ENCODE data around the gene GP1BB.
"Not testable (repeated sequence)": the region's sequence is repeated elsewhere in the genome, so short reads cannot be mapped to it uniquely, and the experiment has no call there.

The GP1BB gene

GRCh38 chr22:19723983-19724827 is 866 bp downstream of the GP1BB start:
- peak; percentile 37 for DNase-seq (ENCODE audit: low read depth)
- peak; percentile 22 for TF ChIP-seq CTCF (IDR thresholded peaks at IDR 0.05; ENCODE audit: insufficient read depth, low read depth, low read length, missing control alignments)
- H3K4me3 ChIP-seq (ENCODE audit: low read depth, low read length): no peak overlapping the region

DNA sequence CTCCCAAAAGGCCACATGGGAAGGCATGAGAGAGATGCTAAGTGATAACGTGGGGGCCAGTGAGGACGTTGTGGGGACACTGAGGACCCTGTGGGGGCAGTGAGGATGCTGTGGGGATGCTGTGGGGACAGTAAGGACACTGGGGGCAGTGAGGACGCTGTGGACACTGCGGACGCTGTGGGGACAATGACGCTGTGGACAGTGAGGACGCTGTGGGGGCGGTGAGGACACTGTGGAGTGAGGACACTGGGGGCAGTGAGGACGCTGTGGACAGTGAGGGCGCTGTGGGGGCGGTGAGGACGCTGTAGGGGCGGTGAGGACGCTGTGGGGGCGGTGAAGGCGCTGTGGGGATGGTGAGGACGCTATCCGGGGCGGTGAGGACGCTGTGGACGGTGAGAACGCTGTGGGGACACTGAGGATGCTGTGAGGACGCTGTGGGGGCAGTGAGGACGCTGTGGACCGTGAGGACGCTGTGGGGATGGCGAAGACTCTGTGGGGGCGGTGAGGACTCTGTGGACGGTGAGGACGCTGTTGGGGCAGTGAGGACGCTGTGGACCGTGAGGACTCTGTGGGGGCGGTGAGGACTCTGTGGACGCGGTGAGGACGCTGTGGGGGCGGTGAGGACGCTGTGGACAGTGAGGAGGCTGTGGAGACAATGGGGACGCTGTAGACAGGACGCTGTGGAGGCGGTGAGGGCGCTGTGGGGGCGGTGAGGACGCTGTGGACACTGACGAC is 1.8 kb downstream of the GP1BB start:
- H3K4me3 ChIP-seq (ENCODE audit: low read depth, low read length): no peak overlapping the region
- TF ChIP-seq CTCF (IDR thresholded peaks at IDR 0.05; ENCODE audit: insufficient read depth, low read depth, low read length, missing control alignments): no peak
- no peak for DNase-seq (ENCODE audit: low read depth)

GRCh38 chr22:19726064-19726788 is 2.9 kb downstream of the GP1BB start:
- DNase-seq (ENCODE audit: low read depth); H3K4me3 ChIP-seq (ENCODE audit: low read depth, low read length): not testable (repeated sequence)

DNA sequence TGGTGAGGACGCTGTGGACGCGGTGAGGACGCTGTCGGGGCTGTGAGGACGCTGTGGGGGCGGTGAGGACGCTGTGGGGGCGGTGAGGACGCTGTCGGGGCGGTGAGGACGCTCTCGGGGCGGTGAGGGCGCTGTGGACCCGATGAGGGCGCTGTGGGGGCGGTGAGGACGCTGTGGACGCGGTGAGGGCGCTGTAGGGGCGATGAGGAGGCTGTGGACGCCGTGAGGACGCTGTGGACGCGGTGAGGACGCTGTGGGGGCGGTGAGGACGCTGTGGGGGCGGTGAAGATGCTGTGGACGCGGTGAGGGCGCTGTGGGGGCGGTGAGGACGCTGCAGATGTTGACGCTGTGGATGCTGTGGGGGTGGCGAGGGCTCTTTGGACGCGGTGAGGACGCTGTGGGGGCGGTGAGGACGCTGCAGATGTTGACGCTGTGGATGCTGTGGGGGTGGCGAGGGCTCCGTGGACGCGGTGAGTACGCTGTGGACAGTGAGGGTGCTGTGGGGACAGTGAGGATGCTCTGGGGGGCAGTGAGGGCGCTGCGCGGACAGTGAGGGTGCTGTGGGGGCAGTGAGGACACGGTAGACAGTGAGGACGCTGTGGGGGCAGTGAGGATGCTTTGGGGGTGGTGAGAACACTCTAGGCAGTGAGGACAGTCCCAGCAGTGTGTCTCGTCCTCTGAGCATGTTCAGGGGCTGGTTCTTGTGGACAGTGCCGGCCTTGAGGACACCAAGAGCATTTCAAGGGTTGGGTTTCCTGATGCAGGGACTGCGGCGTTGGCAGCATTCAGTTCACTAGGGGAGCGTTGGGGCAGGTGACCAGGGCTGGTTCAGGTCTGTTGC is 4.2 kb downstream of the GP1BB start:
- no peak for DNase-seq (ENCODE audit: low read depth)
- no peak overlapping the region for H3K4me3 ChIP-seq (ENCODE audit: low read depth, low read length)
- no peak for TF ChIP-seq CTCF (IDR thresholded peaks at IDR 0.05; ENCODE audit: insufficient read depth, low read depth, low read length, missing control alignments)

DNA sequence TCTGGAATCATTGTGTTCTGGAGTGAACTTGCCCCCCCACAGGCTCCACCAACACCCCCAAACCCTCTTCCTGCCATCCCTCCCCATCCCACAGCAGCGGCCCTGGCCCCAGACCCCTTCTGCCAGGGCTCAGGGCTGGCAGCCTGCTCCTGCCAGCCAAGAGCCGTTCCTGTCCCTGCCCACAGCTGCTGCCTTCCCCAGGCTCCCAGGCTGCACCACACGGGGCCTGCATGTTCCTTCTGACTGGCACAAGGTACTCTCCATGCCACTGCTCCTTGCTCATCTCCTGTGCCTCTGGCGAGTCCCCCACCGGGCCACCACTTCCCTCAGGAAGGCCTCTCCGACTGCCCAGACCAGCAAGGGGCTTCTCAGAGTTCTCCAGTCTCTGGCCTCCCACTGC is 4.9 kb downstream of the GP1BB start:
- DNase-seq (ENCODE audit: low read depth): no peak
- TF ChIP-seq CTCF (IDR thresholded peaks at IDR 0.05; ENCODE audit: insufficient read depth, low read depth, low read length, missing control alignments): no peak
- H3K4me3 ChIP-seq (ENCODE audit: low read depth, low read length): no peak overlapping the region

- H3K4me3 ChIP-seq (ENCODE audit: low read depth, low read length): no peak overlapping the region
- DNase-seq (ENCODE audit: low read depth): no peak
- TF ChIP-seq CTCF (IDR thresholded peaks at IDR 0.05; ENCODE audit: insufficient read depth, low read depth, low read length, missing control alignments): no peak
Measured at GRCh38 chr22:19728836-19729235, 5.5 kb downstream of the GP1BB start.
